ENCODE measurements around the gene LEMD1.

DNA sequence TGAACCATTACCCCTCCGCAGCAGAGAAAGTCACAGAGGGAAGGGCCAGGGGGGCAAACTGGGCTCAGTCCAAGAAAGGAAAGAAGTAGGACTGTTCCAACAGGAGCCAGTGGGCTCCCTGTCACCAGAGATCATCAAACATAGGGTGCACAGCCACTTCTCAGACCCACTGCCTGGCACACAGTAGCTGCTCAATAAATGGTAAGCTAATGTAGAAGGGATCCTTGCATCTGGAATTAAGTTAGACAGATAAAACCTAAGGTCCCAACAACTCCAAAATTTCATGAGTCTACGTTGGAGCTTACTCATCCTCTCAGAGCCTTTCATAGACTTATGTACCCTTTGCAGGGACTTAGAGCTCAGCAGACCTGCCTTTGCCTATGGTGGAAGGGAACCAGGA is 30.5 kb upstream of the LEMD1 start:
- TF ChIP-seq POLR2A (IDR thresholded peaks at IDR 0.05): no peak
- no peak for TF ChIP-seq CTCF (IDR thresholded peaks at IDR 0.05)
